Measurements from ENCODE around the gene ZBTB39. TPM values are rescaled to one million over a fixed set of nuclear protein-coding genes. Genes with fewer than 3 reads are reported as not detected.

The ZBTB39 gene
- total RNA-seq (2022; extraction: Qiagen RNA extraction; ENCODE audit: low read depth): 4.5 to 5.8 TPM (median 5.5 TPM) in 5 replicates

GRCh38 chr12:57005980-57006808 is at the start of gene ZBTB39:
ZBTB39 (minus strand) TSS chr12:57006546; CDS start chr12:57004917, 1,629 bp downstream.

GRCh38 chr12:57049890-57050289 is 43.5 kb upstream of the ZBTB39 start, which contains the start of gene MYO1A:
MYO1A (minus strand) TSS chr12:57050129; CDS start chr12:57048323, 1,806 bp downstream.

DNA sequence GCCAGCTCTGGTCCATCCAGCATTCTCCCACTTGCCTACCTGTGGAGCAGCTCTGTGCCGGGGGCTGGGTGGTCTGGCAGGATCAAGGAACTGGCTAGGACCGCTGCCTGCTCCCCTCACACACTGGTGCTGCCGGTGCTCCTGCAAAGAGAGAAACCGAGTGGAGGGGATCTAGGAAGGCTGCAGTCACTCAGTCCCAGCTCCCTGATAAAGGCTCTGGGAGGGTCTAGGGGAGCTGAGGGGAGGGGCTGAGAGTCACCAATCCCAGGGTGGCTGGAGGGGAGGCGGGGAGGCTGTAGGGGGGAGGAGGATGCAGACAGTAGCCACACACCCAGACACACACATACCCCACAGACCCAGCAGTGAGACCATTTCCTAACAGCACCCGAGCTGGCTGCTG is 10.0 kb upstream of the ZBTB39 start, which contains the start of gene TAC3:
TSS of gene TAC3 (minus strand) at position 182 of the 400 bp plus-strand sequence. CDS start 732 bp downstream, outside the sequence.

GRCh38 chr12:56957229-56958052 is 48.9 kb downstream of the ZBTB39 start, which contains the start of gene RDH16:
RDH16 (minus strand) TSS chr12:56957608; CDS start chr12:56957462, 146 bp downstream.

Other genes with a start within 250 kb of the ZBTB39 start
- 1.1 to 1.7 TPM (median 1.3 TPM) in 5 replicates for gene HSD17B6, start 243.2 kb downstream of the ZBTB39 start, total RNA-seq (2022; extraction: Qiagen RNA extraction; ENCODE audit: low read depth)
- 0.05 TPM in 1 of 5 replicates, not detected in the others for gene SDR9C7, start 72.1 kb downstream of the ZBTB39 start, total RNA-seq (2022; extraction: Qiagen RNA extraction; ENCODE audit: low read depth)
- gene RDH16, start 48.9 kb downstream of the ZBTB39 start, total RNA-seq (2022; extraction: Qiagen RNA extraction; ENCODE audit: low read depth): 0.05 to 0.15 TPM (median 0.08 TPM) in 5 replicates
- 0.18 to 0.31 TPM (median 0.24 TPM) in 3 of 5 replicates, not detected in the others for gene TAC3, start 10.0 kb upstream of the ZBTB39 start, total RNA-seq (2022; extraction: Qiagen RNA extraction; ENCODE audit: low read depth)
- 0.12 to 0.55 TPM (median 0.22 TPM) in 4 of 5 replicates, not detected in the other for gene MYO1A, start 43.6 kb upstream of the ZBTB39 start, total RNA-seq (2022; extraction: Qiagen RNA extraction; ENCODE audit: low read depth)
- gene NEMP1, start 72.2 kb upstream of the ZBTB39 start, total RNA-seq (2022; extraction: Qiagen RNA extraction; ENCODE audit: low read depth): 14.5 to 18.6 TPM (median 16.8 TPM) in 5 replicates
- gene NAB2, start 82.6 kb upstream of the ZBTB39 start, total RNA-seq (2022; extraction: Qiagen RNA extraction; ENCODE audit: low read depth): 15.0 to 18.4 TPM (median 17.2 TPM) in 5 replicates
- gene STAT6, start 104.8 kb upstream of the ZBTB39 start, total RNA-seq (2022; extraction: Qiagen RNA extraction; ENCODE audit: low read depth): 47.6 to 60.8 TPM (median 48.7 TPM) in 5 replicates
- 18.5 to 27.8 TPM (median 20.2 TPM) in 5 replicates for gene LRP1, start 121.9 kb upstream of the ZBTB39 start, total RNA-seq (2022; extraction: Qiagen RNA extraction; ENCODE audit: low read depth)
- not detected in 5 replicates for gene LRP1-AS, start 141.1 kb upstream of the ZBTB39 start, total RNA-seq (2022; extraction: Qiagen RNA extraction; ENCODE audit: low read depth)
- gene NXPH4, start 210.2 kb upstream of the ZBTB39 start, total RNA-seq (2022; extraction: Qiagen RNA extraction; ENCODE audit: low read depth): 3.8 to 6.1 TPM (median 5.9 TPM) in 5 replicates
- 127 to 135 TPM (median 131 TPM) in 5 replicates for gene SHMT2, start 223.2 kb upstream of the ZBTB39 start, total RNA-seq (2022; extraction: Qiagen RNA extraction; ENCODE audit: low read depth)
- gene STAC3, start 244.6 kb upstream of the ZBTB39 start, total RNA-seq (2022; extraction: Qiagen RNA extraction; ENCODE audit: low read depth): 0.20 to 0.64 TPM (median 0.53 TPM) in 5 replicates

Measured in A549 treated with CpdA at 1 μM for 4 hours (cell line).